Renal cortex interstitium (tissue), 15 donors: ENCODE measurements around the gene SLC17A7. TPM values are rescaled to one million over a fixed set of nuclear protein-coding genes. Genes with fewer than 3 reads are reported as not detected.
A peak's percentile ranks its signal among the peaks of the same experiment; 100 is the strongest.

ENCODE experiments used
- DNase-seq, 11 donors: peaks; one replicate each; pipeline ENCODE4 v3.0.0-alpha.2; 2013; ENCODE audit warnings: low read depth in 9 of 11, low spot score in 4 of 11; ENCODE audit errors: extremely low read depth in 1 of 11
- long read RNA-seq, 16 experiments: transcript quantifications; one replicate each; lab custom pipeline, GENCODE V29; 2026
- polyA plus RNA-seq, 3 donors: library from polyadenylated mRNA; unstranded; fragments of 120-200 nt; gene quantifications; one replicate each; pipeline ENCODE4 v1.2.1, GENCODE V29; 2013; ENCODE audit not compliant: insufficient read length in 3 of 3

The SLC17A7 gene
- under 1 TPM; 0.19 to 0.47 (median 0.33) TPM for polyA plus RNA-seq
- long read RNA-seq, donor 1, partial matches to known transcripts, result 127 of 165 reads
- long read RNA-seq, donor 1, other reads (novel, unspliced or antisense), result 38 of 165 reads
- long read RNA-seq, donor 2, result 0 reads
- long read RNA-seq, donor 3, result 0 reads
- long read RNA-seq, donor 4, partial matches to known transcripts, result 5,973 of 6,055 reads
- long read RNA-seq, donor 4, other reads (novel, unspliced or antisense), result 82 of 6,055 reads
- long read RNA-seq, donor 5, partial matches to known transcripts, result 450 of 462 reads
- long read RNA-seq, donor 5, other reads (novel, unspliced or antisense), result 12 of 462 reads
- long read RNA-seq, donor 6, result 0 reads
- long read RNA-seq, donor 7, partial matches to known transcripts, result 8,832 of 9,017 reads
- long read RNA-seq, donor 7, other reads (novel, unspliced or antisense), result 185 of 9,017 reads
- long read RNA-seq, donor 8, result 0 reads
- long read RNA-seq, donor 9, result 0 reads
- long read RNA-seq, donor 10, partial matches to known transcripts, result 255 of 294 reads
- long read RNA-seq, donor 10, other reads (novel, unspliced or antisense), result 39 of 294 reads
- long read RNA-seq, donor 11, result 0 reads
- long read RNA-seq, donor 12, result 0 reads
- long read RNA-seq, donor 13, result 0 reads
- long read RNA-seq, donor 14, partial matches to known transcripts, result 2,499 of 2,805 reads
- long read RNA-seq, donor 14, other reads (novel, unspliced or antisense), result 306 of 2,805 reads
- long read RNA-seq, donor 15, result 0 reads
- long read RNA-seq, donor 16, result 0 reads

DNA sequence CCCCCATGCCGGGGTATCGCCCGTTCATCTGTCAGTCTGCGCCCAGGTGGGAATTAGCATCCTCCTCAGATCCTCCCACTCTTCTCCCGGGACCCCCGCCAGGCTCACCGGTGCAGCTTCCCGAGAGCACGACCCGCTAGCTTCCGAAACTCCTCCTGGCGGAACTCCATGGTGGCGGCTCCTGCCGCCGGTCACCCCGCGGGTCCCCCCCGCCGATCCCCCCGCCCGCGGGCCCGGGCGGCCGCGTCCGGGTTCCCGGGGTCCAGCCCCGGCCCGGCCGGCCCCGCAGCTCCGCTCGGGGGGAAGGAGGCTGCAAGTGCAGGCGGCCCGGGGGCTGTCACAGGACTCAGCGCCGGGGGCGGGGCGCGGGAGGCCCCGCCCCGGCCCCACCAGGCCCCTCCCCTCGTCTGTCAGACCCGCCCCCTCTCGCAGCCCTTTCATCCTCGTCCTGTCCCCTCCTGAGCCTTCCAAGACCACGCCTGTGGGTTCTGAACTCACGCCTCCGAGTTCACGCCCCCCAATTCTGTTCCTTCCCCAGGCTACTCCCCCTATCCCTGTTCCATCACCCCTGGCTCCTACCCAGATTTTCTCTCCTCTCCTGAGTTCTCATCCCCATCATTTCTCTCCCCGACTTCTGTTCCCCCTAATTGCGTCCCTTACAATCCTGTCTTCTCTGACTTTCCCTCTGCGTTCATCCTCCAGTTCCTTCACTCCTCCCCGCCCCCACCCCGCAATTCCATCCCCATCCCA, at the start of gene SLC17A7:
TSS of gene SLC17A7 (minus strand) at position 318 of the 750 bp plus-strand sequence. CDS start at position 170, 148 bp downstream.
- DNase-seq, result no peak

DNA sequence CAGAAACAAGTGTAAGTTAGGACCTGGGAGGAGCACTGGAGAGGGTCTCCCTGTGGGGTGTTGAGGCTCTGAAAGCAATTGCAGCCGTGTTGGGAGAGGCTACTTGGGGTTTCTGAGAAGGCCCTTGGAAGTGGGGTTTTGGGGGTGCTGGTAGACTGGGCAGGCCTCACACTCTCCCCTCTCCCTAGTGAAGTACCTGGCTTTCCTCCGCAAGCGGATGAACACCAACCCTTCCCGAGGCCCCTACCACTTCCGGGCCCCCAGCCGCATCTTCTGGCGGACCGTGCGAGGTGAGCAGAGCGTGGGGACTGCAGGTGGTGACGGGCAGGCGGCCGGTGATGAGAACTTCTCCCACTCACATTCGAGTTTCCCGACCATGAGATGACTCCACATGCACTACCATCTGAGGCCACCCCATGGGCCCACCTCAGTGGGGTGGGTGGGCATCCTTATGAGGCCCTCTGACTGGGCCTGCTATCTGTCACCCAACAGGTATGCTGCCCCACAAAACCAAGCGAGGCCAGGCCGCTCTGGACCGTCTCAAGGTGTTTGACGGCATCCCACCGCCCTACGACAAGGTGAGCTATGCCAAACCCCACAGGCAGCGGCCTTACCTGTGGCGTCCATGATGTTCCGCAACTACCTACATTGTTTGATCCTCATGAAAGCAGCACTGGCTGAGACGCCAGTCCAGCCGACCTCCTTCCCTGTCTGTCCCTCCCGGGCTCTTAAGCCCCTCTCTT, 49.1 kb upstream of the SLC17A7 start:
- no peak for DNase-seq

DNA sequence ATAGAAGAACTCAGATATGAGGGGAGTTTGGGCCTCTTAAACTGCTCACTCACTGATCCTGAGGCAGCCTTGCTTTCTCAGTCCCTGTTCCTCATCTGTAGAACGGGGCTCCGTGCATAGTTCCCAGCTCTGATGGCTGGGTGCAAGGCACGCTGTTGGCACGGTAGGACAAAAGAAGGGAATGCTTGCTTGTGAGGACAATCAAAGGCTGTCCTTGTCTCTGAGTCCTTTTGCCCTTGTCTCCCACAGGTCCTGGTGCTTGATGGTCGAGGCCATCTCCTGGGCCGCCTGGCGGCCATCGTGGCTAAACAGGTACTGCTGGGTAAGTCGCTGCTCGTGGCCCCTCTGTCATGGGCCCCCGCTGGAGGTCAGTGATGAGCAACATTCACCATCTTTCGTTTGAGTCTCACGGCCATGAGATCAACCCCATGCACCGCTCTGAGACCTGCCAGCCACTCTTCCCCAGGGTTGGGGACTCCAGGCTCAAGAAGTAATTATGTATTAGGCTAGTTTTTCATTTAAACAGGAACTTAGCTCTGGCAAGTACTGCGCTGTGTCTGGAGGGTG, 48.4 kb upstream of the SLC17A7 start:
- no peak for DNase-seq

DNA sequence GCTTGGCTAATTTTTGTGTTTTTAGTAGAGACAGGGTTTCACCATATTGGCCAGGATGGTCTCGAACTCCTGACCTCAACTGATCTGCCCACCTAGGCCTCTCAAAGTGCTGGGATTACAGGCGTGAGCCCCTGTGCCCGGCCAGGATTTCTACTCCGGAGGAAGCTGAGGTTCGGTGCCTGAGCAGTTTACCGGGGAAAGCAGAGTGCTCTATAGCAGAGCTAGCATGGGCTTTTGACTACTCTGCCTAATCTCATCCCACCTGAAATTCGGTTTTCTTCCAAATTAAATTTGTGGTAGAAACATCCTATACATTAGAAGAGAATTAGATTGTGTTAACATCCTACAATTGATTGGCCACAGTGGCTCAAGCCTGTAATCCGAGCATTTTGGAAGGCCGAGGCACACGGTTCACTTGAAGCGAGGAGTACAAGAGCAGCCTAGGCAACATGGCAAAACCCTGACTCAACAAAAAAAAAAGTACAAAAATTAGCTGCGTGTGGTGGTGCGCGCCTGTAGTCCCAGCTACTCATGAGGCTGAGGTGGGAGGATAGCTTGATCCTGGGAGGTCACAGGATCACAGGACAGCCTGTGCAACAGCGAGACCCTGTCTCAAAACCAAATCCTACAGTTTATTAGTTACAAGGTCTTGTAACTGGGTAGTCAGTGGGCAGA, 47.7 kb upstream of the SLC17A7 start:
- no peak for DNase-seq

DNA sequence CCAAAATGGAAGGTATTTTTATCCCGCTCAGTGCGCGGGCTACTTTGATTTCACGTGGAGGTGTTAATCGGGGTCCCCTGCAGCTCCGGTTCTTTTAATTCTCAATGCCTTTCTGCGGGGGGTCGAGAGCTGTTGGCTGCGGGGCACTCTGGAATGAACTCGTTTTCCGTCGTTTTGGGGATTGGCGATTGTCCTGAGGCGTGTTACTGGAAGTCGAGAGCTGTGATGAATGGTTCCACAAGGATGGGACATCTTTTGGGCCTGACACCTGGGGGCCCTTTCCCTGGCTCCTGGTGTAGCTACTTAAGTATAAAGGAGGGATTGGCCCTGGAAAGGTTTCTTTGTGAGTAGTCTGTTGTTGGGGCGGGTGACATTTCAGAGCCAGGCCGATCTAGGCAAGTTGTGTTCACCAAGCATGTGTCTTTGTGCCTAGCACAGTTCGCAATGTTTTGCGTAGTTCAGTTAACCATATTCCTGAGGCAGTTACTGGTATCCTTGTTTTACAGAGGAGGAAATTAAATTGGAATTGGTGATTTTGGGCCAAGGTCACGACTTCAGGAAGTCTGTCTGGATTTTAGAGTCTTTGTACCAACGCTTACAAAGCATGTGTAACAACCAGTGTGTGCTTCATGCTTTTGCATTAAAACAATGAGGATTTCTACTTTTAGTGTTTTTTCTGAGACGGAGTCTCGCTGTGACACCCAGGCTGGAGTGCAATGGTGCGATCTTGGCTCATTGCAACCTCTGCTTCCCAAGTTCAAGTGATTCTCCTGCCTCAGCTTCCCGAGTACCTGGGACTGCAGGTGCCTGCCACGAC, 46.9 kb upstream of the SLC17A7 start:
- no peak for DNase-seq

DNA sequence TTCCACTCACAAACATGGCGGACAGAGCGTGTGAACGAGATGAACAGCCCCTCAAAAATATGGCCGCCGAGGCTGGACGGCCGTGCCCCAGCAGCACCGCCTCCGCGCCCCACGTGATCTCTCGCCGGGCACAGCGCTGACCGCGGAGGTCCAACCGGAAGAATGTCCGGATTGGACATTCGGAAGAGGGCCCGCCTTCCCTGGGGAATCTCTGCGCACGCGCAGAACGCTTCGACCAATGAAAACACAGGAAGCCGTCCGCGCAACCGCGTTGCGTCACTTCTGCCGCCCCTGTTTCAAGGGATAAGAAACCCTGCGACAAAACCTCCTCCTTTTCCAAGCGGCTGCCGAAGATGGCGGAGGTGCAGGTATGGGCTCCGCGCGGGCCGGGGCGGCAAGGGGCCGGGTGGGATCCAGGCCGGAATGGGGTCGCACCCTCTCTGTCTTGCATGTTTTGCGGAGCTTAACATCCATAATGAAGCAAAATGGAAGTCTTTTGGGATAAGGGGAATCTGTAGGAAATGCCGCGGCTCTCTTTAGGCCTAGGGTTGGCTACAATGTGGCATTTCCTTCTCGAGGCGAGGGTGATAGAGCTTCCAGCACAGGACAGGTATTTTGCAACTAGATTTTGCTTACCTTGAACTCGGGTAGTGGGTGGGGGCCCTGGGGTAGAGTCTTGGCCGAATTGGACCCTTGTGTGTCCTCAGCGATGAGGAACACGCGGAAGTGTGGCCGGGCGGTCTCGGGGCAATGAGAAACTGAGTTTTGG, 46.1 kb upstream of the SLC17A7 start, which contains the start of gene RPL13A:
TSS of gene RPL13A (plus strand) at position 332 of the 769 bp plus-strand sequence. CDS start at position 354, 22 bp downstream.
- DNase-seq, result peak; percentile 99 to 100 (median 100)

DNA sequence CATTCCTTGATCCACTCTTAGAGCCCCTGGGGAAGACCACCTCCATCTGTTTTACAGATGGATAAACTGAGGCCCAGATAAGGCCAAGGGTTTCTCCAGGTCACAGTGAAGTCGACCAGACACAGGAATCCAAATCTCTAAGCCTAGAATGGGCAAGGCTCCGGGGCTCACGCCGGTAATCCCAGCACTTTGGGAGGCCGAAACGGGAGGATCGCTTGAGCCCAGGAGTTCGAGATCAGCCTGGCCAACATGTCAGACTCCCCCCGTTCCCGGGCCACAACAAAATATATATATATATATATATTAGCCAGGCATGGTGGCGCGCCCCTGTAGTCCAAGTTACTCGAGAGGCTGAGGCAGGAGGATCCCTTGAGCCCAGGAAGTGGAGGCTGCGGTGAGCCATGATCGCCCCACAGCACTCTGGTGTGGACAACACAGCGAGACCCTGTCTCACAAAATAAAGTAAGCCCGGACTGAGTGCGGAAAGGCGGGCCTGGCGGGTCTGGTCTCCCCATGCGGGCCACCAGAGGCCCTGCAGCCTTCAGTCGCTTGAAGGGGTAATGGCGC, 45.5 kb upstream of the SLC17A7 start:
- no peak for DNase-seq

DNA sequence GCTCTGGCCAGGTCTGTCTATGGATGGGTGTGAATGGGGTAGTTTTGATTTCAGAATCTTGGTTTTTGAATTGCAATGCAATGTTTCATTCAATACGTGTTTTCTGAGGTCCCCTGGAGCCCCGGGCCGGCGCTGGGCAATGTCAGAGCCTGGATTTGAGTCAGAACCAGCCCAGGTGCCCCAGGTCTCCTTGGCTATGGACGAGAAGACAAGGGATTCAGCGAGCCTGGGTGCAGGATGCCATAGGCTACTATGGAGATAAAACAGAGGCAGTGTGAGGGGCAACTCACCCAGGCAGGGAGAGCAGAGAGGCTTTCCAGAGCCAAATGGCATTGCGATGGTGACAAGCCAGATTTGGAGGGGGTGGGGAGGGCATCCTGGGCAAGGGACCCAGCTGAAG, 44.9 kb upstream of the SLC17A7 start:
- DNase-seq, result no peak

DNA sequence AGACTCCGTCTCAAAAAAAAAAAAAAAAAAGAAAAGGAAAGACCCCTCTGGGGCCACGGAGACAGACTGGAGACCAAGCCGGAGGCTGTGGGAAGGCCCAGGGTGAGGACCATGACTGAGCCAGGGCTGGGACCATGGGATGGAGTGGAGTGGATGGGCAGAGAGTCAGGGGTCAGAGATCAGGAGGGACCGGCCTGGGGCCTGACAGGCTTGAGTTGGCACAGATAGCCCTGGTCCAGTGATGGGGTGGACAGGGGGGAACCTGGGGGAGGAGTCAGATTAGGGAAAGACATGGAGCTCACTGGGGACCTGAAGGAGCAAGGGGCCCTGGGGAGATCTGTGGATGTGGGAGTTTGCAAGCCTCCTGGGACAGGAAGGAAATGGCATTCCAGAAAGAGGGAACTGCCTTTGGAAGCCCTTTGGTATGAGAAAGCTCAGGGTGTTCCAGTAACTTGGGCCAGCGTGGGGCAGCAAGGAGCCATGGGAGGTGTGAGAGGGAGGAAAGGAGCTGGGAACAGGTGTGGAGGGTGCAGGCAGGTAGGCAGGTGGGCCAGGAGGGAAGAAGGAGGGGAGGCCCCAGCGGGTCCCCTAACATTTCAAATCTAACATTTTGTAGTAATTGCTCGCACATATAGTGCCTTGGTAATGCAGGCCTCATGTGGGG, 39.8 kb upstream of the SLC17A7 start:
- no peak for DNase-seq

DNA sequence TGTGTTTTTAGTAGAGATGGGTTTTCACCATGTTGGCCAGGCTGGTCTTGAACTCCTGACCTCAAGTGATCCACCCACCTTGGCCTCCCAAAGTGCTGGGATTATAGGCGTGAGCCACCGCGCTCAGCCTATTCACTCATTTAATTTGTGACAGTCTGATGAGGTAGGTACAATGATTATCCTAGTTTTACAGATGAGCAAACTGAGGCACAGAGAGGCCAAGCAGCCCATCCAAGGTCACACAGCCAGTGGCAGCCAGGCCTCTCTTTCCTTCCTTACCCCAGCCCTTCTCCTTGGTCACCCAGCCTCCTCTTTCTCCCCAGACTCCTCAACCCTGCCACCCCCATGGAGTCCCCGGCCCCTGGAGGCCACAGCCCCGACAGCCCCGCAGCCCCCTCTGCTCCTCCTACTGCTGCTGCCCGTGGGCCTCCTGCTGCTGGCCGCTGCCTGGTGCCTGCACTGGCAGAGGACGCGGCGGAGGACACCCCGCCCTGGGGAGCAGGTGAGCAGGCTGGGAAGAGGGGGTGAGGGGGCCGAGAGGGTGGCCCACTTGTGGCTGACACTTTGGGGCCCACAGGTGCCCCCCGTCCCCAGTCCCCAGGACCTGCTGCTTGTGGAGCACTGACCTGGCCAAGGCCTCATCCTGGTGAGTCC, 38.8 kb upstream of the SLC17A7 start:
- no peak for DNase-seq

DNA sequence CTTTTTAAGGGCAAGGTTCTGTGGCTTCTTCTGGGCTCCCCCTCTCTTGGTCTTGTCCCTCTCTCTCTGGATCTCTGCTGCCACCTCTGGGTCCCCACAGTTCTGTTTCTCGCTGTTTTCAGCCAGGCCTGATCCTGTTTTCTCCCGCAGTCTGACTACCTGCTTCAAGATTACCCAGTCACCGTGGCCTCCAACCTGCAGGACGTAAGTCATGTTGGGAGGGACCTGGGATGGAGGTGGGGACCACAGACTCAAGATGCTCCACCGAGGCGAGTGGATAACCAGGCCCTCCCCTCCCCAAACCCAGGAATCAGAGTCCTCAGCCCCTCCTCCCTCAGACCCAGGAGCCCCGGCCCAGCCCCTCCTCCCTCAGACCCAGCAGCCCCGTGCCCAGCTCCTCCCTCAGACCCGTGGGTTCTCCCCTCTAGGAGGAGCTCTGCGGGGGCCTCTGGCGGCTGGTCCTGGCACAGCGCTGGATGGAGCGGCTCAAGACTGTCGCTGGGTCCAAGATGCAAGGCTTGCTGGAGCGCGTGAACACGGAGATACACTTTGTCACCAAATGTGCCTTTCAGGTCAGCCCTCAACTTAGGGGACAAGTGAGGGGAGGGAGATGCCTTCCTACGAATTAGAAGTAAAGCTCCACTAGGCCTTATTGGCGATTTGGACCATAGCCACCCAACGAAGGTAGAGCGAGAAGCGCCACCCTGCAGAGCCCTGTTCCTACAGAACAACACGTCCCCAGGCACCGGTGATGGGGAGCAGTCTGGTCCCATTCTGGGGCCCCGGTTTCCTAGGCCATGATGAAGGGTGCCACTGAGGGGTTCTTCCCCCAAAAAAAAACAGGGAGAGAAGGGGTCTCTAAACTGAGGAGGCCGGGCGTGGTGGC, 34.9 kb upstream of the SLC17A7 start:
- peak in 1 of 11 donors; percentile 63 for DNase-seq

DNA sequence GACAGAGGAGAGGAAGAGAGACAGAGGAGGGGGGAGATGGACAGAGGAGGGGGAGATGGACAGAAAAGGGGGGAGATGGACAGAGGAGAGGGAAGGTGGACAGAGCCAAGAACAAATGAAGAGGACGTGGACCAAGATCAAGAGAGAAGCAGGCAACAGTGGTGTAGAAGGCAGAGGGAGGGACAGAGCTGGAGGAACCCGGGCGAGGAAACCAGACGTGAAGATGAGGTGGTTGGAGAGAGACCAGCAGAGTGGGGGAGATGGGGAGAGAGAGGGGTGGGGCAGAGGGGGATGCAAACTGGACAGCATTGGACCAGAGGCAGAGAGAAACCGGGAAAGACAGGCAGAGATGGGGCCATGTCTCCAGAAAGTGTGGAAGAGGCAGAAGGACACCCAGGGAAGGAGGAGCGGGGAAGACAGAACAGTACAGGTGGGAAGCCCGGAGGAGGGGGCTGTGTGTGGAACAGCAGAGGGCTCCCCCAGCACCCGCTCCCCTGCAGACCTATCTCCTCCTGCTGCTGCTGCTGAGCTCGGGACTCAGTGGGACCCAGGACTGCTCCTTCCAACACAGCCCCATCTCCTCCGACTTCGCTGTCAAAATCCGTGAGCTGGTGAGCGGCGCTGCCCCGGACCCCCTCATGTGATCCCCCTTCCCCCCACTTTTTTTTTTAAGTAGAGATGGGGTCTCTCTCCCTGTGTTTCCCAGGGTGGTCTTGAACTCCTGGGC, 34.0 kb upstream of the SLC17A7 start:
- no peak for DNase-seq

DNA sequence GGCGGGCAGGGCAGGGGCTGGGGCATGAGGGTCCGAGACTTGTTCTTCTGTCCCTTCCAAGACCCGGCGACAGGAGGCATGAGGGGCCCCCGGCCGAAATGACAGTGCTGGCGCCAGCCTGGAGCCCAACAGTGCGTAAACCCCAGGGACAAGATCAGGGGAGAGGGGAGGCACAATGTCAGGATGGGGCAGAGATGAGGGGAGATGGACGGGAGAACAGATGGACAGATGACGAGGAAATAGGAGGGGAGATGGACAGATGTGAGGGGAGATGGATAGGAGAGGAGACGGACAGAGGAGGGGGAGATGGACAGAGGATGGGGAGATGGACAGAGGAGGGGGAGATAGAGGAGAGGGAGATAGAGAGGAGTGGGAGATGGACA, 33.2 kb upstream of the SLC17A7 start:
- no peak for DNase-seq
